Endothelial cell of umbilical vein (primary cell): ENCODE data around the gene DOCK7.

Experiments
- EZH2 ChIP-seq: IDR thresholded peaks from 2 replicates; pipeline ENCODE4 v1.6.1; 2012; ENCODE audit warnings: borderline replicate concordance, low read depth, mild to moderate bottlenecking, moderate library complexity, low read length, inconsistent platforms; ENCODE audit not compliant: severe bottlenecking
- FOS ChIP-seq: IDR thresholded peaks from 2 replicates; pipeline ENCODE4 v1.6.1; 2011; ENCODE audit warnings: mild to moderate bottlenecking, low read length, moderate library complexity, borderline replicate concordance; ENCODE audit not compliant: insufficient read depth
- JUN ChIP-seq: IDR thresholded peaks from 2 replicates; pipeline ENCODE4 v1.6.1; 2011; ENCODE audit warnings: borderline replicate concordance, low read depth; ENCODE audit not compliant: insufficient read length, insufficient read depth
- MYC ChIP-seq: IDR thresholded peaks from one replicate; pipeline ENCODE4 v1.6.1; 2011; ENCODE audit warnings: mild to moderate bottlenecking, low read depth, low read length
- POLR2A ChIP-seq: IDR thresholded peaks from 2 replicates; pipeline ENCODE4 v1.6.1; 2012; ENCODE audit warnings: low read depth, mild to moderate bottlenecking, control low read depth, low read length
- POLR2AphosphoS5 ChIP-seq: IDR thresholded peaks from 2 replicates; pipeline ENCODE4 v1.6.1; 2012; ENCODE audit warnings: low read depth, mild to moderate bottlenecking, control low read depth, low read length, moderate library complexity; ENCODE audit not compliant: insufficient read depth
- TF ChIP-seq, protein P1 (sequence below), 2 donors: IDR thresholded peaks; 1 replicate in 1 of 2; 2 replicates in 1 of 2; pipeline ENCODE4 v1.5.1; 2011; ENCODE audit warnings: low read length in 2 of 2, mild to moderate bottlenecking in 2 of 2, moderate library complexity in 2 of 2, control low read depth in 1 of 2, inconsistent platforms in 1 of 2, low read depth in 1 of 2; ENCODE audit not compliant: insufficient read depth in 1 of 2; ENCODE audit errors: extremely low read depth in 1 of 2
- TF ChIP-seq, protein P2 (sequence below): IDR thresholded peaks from 2 replicates; pipeline ENCODE4 v1.6.1; 2011; ENCODE audit not compliant: insufficient read depth, insufficient read length

DNA sequence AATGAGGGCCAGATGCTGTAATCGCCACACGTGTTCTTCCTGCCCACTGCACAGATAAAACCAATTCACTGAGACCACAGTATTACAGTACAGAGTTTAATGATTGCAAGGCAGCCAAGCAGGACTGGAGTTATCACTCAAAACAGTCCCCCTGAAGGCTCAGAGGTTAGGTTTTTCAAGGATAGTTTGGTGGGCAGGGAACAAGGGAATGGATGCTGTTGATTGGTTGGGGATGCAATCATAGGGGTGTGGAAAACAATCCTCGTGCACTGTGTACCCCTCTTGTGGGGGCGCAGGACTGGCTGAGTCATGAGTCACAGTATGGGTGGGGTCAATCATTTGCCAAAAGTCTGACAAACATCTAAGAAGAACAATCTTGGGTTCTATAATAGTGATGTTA lies 263.8 kb downstream of the DOCK7 start:
- TF ChIP-seq POLR2A (no peak), FOS (no peak), EZH2 (no peak), POLR2AphosphoS5 (no peak), JUN (no peak), MYC (no peak)
- TF ChIP-seq, protein P1, sequence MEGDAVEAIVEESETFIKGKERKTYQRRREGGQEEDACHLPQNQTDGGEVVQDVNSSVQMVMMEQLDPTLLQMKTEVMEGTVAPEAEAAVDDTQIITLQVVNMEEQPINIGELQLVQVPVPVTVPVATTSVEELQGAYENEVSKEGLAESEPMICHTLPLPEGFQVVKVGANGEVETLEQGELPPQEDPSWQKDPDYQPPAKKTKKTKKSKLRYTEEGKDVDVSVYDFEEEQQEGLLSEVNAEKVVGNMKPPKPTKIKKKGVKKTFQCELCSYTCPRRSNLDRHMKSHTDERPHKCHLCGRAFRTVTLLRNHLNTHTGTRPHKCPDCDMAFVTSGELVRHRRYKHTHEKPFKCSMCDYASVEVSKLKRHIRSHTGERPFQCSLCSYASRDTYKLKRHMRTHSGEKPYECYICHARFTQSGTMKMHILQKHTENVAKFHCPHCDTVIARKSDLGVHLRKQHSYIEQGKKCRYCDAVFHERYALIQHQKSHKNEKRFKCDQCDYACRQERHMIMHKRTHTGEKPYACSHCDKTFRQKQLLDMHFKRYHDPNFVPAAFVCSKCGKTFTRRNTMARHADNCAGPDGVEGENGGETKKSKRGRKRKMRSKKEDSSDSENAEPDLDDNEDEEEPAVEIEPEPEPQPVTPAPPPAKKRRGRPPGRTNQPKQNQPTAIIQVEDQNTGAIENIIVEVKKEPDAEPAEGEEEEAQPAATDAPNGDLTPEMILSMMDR (IDR thresholded peaks at IDR 0.05; ENCODE audit: extremely low read depth in 1 of 2, insufficient read depth in 1 of 2, low read depth in 1 of 2, low read length in 2 of 2) = no peak
- TF ChIP-seq, protein P2, sequence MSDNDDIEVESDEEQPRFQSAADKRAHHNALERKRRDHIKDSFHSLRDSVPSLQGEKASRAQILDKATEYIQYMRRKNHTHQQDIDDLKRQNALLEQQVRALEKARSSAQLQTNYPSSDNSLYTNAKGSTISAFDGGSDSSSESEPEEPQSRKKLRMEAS = no peak
